Measurements from ENCODE around the gene PHYHIPL.

GRCh38 chr10:59155556-59155955 lies 20.9 kb upstream of the PHYHIPL start:
- TF ChIP-seq NRF1 (IDR thresholded peaks at IDR 0.05; ENCODE audit: low read depth, low read length) (no peak), EGR1 (IDR thresholded peaks at IDR 0.05; ENCODE audit: borderline replicate concordance, low read depth, low read length) (no peak), POLR2AphosphoS5 (IDR thresholded peaks at IDR 0.05; ENCODE audit: low read depth, low read length) (no peak), POLR2A (IDR thresholded peaks at IDR 0.05; ENCODE audit: control extremely low read depth in 1 of 2, low read depth in 2 of 2, low read length in 2 of 2) (no peak), PHF8 (conservative IDR thresholded peaks at IDR 0.05; ENCODE audit: low read depth, low read length) (no peak), RAD21 (IDR thresholded peaks at IDR 0.05 in 1 of 2, conservative IDR thresholded peaks at IDR 0.05 in 1 of 2; ENCODE audit: low read depth in 2 of 2, low read length in 2 of 2) (no peak), CTCF (IDR thresholded peaks at IDR 0.05; ENCODE audit: control extremely low read depth in 1 of 3, insufficient read depth in 1 of 3, low read depth in 1 of 3, low read length in 3 of 3) (no peak), EZH2 (IDR thresholded peaks at IDR 0.05; ENCODE audit: low read depth, low read length, severe bottlenecking) (no peak)
